Measurements from ENCODE around the gene MARCHF5. TPM values are rescaled to one million over a fixed set of nuclear protein-coding genes. Genes with fewer than 3 reads are reported as not detected.
"Not testable (repeated sequence)": the region's sequence is repeated elsewhere in the genome, so short reads cannot be mapped to it uniquely, and the experiment has no call there.

MARCHF5 gene
- polyA plus RNA-seq, 3 donors = 68.0 to 82.7 (median 68.0) TPM

DNA sequence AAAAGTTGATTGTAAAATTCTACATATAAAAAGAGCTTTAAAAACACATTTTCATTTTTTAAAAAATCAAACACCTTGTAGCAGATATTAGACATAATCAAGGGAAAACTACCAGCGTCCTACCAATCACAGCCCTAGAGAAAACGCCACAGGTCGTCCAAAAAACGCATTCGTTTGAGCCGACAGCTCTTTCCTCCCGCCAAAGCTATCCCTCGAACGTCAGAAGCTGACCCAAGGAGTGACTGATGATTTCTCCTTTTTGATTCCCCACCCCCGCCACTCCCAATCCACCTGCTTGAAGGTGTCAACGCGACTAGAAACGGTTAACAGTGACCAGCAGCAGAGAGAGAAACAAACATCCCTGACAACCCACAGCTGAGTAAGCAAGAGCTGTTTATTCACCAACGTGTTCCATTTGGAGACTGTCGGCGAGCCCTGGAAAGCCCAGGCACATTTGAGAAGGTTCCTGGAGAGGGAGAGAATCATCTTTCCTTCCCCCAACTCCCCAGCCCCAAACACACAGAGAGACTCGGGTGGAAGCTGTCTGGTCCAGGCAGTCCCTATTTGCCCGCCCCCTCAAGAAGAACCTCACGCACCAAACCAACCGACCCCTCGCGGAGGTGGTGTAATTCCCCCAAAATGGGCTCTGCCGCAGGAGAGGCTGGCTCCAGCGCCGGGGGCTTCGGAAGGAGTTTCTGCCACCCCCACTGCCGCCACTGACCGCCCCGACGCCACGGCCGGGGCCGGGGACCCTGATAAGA is 711 bp upstream of the MARCHF5 start:
- DNase-seq (ENCODE audit: extremely low read depth in 1 of 11, low read depth in 9 of 11, low spot score in 4 of 11) = peak in 8 of 11 donors; percentile 26 to 55 (median 38)

DNA sequence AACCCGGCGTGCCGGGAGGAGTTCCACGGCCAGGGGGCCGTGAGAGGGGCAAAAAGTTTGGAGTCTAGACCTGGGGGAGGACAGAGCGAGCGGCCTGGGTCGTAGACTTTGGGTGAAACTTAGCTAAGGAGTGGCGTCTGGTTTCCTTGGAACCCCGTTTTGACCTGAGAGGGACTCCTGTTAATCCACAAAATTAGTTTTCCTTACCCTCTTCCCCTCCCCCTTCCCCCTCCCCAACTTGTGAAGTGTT is 574 bp downstream of the MARCHF5 start:
- DNase-seq (ENCODE audit: extremely low read depth in 1 of 11, low read depth in 9 of 11, low spot score in 4 of 11) = peak in 7 of 11 donors; percentile 2 to 41 (median 13)

DNA sequence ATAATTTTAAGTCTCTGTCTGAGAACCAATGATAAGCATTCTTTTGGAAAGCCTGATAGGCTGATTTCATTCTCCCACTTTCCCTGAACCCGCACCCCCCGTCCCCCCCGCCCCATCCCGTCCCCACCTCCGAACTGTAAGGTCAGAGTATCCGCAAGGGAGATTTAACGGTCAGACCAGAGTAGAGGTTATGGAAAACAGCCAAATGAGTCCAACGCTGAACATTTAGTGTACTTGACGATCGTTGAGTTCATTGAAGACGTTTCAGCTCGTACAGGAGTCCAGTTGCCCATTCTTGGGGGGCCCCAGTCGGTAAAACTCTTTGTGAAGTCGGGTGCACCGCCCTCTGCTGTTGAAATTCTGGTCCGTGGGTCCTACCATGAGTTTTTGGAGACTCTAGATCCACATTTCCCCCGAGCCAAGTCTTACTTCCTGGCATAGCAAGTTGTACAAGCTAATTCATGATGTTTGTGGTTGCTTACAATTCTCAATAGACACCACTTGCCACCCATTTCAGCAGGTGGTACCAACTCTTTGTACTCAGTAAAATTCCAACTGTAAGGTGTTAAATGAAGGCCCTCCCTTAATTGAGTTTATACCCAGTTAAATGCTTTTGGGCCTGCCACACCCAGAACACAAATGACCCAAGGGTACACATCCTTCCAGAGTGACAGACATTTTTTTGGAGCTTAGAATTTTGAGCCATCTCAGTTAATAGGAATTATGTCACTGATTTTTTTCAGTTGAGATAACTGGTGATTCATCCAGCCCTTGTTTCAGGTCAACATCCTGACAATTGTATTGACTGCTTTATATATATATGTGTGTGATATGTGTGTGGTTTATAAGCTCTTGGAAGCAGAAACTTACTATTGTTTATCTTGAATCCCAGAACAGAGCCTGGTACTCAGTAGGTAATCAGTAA is 1.2 kb downstream of the MARCHF5 start:
- DNase-seq (ENCODE audit: extremely low read depth in 1 of 11, low read depth in 9 of 11, low spot score in 4 of 11) = peak in 10 of 11 donors; percentile 20 to 47 (median 40)

DNA sequence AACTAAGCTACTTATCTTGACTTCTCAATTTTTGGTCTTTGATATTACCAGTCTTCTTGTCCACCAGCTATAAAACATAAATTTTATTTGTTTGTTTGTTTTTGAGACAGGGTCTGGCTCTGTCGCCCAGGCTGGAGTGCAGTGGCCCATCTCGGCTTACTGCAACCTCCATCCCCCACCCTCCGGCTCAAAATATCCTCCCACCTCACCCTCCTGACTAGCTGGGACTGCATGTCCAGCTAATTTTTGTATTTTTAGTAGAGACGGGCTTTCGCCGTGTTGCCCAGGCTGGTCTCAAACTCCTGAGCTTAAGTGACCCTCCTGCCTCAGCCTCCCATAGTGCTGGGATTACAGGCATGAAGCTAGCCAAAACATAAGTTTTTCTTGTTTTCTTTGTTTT is 7.5 kb downstream of the MARCHF5 start:
- peak in 1 of 11 donors; percentile 5 for DNase-seq (ENCODE audit: extremely low read depth in 1 of 11, low read depth in 9 of 11, low spot score in 4 of 11)

DNA sequence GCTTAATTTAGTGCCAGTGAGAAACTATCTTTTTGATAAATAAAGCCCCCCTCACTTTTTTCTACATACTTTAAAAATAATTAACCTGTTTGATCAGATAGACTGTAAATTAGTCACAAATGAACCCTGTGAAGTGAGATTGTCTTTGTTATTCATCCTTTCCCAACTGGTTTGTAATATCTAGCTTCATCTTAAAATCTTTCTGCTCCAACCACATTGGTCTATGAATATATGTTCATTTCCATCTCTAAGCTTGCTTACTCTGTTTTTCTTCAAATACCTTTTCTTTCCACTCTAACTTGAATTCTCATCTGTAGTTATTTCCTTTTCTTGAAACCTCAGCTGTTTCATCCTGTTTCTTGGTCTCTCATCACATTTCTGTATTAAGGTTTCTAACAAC is 12.1 kb downstream of the MARCHF5 start:
- DNase-seq (ENCODE audit: extremely low read depth in 1 of 11, low read depth in 9 of 11, low spot score in 4 of 11) = no peak

DNA sequence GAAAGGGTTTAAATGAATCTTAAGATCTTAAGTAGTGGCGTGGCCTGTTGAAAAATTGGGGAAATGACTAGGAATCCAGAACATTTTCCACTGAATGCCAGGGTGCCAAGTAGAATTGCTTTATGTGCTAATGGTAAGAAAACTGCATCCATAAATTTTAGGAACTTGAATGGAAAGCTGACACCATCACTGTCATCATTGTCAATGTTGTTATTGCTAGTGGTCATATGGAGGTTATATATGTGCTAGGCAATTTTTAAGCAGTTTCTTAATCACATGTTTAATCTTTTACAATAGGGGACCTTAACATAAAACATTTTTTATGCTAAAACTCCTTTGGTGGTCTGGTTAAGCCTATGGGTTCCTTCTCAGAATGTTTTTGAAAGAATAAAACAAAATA is 13.1 kb downstream of the MARCHF5 start:
- DNase-seq (ENCODE audit: extremely low read depth in 1 of 11, low read depth in 9 of 11, low spot score in 4 of 11) = no peak

DNA sequence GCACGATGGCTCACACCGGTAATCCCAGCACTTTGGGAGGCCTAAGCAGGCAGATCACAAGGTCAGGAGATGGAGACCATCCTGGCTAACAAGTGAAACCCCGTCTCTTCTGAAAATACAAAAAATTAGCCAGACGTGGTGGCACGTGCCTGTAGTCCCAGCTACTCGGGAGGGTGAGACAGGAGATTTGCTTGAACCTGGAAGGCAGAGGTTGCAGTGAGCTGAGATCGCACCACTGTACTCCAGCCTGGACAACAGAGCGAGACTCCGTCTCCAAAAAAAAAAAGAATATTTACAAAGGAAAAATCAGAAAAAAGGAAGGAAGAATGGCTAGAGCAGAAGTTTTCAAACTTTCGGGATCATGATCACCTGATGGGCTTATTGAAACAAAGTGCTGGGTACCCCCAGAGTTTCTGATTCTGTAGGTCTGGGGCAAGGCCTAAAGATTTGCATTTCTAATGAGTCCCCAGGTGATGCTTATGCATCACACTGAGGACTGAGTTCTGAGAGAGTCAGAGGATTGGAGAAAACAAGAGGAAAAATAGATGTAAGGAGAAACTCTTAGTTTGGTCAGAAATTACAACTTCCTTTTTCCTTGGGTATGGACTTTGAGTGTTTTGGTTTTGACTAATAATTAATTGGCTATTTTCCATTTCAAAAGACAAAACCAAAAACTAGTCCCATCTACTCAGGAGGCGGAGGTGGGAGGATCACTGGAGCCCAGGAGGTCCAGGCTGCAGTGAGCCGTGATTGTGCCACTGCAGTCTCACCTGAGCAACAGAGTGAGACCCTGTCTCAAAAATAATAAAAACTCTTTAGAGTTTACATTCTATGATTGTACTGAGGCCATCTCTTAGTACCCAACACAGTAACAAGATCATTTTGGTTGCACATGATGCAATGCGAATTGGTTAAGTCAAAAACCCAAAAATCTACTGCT is 14.4 kb downstream of the MARCHF5 start:
- no peak for DNase-seq (ENCODE audit: extremely low read depth in 1 of 11, low read depth in 9 of 11, low spot score in 4 of 11)

DNA sequence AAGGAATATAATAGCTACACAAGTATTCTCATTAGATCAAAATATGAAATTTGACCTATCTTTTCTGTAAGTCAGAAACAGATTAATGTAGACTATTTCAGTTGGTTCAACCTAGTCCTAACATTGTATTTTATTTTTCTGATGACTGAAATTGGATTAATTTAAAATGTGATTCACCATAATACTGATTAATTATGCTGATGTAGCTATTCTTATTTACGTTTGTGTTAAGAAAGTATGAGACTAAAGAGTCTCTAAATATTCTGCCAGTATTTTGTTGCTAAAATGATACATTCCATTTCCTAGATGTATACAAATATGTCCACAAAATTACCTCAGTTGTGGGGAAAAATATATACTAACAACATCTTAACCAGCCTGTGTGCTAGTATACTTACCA is 18.3 kb downstream of the MARCHF5 start:
- DNase-seq (ENCODE audit: extremely low read depth in 1 of 11, low read depth in 9 of 11, low spot score in 4 of 11) = no peak

DNA sequence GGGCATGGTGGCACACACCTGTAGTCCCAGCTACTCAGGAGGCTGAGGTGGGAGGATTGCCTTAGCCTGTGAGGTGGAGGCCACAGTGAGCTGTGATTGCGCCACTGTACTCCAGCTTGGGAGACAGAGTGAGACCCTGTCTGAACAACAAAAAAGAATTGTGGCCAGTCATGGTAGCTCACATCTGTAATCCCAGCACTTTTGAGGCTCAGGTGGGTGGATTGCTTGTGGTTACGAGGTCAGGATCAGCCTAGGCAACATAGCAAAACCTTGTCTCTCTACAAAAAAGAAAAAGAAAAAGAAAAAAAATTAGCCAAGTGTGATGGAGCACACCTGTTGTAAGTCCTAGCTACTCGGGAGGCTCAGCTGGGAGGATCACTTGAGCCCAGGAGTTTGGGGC is 22.8 kb downstream of the MARCHF5 start:
- no peak for DNase-seq (ENCODE audit: extremely low read depth in 1 of 11, low read depth in 9 of 11, low spot score in 4 of 11)

DNA sequence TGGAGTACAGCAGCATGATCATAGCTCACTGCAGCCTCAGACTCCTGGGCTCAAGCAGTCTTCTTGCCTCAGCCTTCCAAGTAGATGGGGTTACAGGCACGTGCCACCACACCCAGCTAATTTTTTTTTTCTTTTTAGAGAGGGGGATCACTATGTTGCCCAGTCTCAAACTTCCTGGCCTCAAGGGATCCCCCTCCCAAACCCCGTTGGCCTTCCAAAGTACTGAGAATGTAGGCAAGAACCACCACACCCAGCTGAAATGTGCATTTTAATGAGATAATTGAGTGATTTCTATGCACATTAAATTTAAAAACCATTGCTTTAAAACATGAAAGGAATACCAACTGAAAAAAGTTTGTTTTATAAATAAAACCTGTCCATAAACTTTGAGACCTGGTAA is 25.6 kb downstream of the MARCHF5 start:
- no peak for DNase-seq (ENCODE audit: extremely low read depth in 1 of 11, low read depth in 9 of 11, low spot score in 4 of 11)

DNA sequence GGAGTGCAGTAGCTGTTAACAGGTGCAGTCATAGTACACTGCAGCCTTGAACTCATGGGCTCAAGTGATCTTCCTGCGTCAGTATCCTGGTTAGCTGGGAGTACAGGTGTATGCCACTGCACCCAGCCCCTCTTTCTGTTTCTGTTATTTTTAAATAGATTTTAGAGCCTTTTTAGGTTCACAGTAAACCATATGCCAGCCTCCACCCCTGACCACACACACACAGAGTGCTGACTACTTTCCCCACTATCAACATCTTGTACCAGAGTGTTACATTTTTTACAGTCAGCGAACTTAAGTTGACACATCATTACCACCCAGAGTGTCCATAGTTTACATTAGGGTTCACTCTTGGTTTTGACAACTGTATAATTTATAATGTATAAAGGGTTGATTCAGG is 32.1 kb downstream of the MARCHF5 start:
- DNase-seq (ENCODE audit: extremely low read depth in 1 of 11, low read depth in 9 of 11, low spot score in 4 of 11) = no peak

DNA sequence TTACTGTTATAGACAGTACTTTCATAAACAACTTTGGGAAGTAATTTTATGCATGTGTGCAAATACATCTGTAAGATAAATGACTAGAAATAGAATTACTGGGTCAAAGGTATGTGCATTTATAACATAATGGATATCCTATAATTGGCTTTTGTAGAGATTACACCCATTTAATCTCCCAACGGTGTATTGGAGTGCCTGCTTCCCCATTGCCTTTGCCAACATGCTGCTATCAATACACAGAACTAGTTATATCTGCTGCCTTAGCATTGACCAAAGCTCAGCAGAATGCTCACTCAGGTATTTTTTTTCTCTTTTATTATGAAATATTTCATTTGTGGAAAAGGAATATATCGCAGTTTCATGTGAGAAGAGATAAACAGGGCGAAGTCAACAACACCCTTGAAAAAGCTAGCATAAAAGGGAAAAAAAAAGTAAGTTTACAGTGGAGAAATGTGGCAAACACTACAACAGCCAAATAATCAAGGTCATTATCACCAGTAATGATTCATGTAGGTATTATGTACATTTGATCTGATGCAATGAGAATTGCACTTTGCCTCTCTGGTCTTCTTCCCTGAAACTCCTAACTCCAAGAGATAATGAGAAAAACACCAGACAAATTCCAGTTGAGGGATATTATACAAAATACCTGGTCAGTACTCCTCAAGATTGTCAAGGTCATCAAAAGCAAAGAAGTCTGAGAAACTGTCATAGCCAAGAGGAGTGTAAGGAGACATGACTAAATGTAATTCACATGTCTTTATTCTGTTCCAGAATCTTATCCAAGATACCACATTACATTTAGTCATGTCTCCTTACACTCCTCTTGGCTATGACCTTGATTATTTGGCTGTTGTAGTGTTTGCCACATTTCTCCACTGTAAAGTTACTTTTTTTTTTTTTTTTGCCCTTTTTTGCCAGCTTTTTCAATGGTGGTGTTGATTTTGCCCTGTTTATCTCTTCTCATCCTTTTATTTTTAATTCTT is 36.8 kb downstream of the MARCHF5 start:
- no peak for DNase-seq (ENCODE audit: extremely low read depth in 1 of 11, low read depth in 9 of 11, low spot score in 4 of 11)

DNA sequence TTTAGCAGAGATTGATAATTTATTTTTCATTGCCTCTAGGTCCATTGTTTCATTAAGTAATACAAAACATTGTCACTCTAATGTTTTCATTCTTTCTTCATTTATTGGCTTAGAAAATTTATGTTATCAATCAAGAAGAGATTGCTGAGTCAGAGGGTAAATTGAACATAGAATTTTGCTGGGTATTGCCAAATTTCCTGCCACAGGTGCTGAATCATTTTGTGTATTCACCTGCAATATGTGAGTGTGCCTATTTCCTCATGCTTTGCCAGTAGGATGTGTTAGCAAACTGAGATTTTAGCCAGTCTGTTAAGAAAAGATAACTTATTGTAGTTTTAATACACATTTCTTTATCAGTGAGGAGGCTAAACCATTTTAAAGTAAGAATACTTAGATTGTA is 38.0 kb downstream of the MARCHF5 start:
- DNase-seq (ENCODE audit: extremely low read depth in 1 of 11, low read depth in 9 of 11, low spot score in 4 of 11) = no peak

DNA sequence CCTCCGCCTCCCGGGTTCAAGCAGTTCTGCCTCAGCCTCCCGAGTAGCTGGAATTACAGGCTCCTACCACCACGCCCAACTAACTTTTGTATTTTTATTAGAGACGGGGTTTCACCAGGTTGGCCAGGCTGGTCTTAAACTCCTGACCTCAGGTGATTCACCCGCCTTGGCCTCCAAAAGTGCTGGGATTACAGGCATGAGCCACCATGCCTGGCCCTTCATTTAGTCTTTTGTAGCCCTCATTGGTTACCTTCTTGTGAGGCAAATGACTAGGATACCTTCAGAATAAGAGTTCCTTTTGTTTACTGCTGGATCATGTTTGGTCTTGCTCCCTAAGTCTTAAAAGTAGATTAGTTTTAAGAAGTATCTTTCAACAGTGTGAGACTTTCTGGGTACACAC is 39.0 kb downstream of the MARCHF5 start:
- not testable (repeated sequence) for DNase-seq (ENCODE audit: extremely low read depth in 1 of 11, low read depth in 9 of 11, low spot score in 4 of 11)

DNA sequence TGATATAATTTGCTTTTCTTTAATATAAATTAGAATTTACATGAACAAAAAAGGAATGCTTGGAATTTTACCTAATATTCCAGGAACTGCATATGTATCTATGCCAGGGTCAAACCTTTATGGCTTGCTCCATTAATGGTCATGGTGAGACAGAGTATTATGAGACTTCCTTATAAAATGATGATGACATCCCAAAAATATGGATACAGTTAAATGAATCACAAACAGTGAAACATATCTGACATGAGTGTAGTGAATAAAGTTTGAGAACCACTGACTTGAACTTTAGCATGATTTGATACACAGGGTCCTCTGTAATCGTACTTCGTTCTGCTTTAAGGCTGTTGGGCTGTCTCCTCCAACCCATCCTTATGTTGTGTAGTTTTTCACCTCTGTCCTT is 51.8 kb downstream of the MARCHF5 start:
- no peak for DNase-seq (ENCODE audit: extremely low read depth in 1 of 11, low read depth in 9 of 11, low spot score in 4 of 11)

DNA sequence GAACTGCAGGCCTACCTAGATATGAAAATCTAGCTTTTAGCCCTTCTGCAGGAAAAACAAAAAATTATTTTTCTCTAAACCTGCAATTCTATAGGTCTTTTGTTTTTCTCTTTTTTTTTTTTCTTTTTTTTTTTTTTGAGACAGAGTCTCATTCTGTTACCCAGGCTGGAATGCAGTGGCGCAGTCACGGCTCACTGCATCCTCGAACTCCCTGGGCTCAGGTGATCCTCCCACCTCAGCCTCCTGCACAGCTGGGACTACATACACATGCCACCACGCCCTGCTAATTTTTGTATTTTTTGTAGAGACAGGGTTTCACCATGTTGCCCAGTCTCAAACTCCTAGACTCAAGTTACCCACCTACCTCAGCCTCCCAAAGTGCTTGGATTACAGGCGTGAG is 54.6 kb downstream of the MARCHF5 start:
- peak in 1 of 11 donors; percentile 6 for DNase-seq (ENCODE audit: extremely low read depth in 1 of 11, low read depth in 9 of 11, low spot score in 4 of 11)

DNA sequence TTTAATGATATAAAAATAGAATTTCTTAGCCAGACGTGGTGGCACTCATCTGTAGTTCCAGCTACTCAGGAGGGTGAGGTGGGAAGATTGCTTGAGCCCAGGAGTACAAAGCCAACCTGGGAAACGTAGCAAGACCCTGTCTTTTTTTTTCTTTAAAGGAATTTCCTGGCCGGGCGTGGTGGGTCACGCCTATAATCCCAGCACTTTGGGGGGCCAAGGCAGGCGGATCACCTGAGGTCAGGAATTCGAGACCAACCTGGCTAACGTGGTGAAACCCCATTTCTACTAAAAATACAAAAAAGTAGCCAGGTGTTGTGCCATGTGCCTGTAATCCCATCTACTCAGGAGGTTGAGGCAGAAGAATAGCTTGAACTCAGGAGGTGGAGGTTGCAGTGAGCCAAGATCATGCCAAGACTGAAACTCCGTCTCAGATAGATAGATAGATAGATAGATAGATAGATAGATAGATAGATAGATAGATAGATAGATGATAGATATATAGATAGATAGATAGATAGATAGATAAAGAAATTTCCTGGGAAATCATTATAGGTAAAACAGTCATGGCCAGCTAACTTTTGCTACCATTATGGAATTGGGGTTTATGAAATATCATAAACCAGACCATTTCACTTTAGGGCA is 56.2 kb downstream of the MARCHF5 start:
- DNase-seq (ENCODE audit: extremely low read depth in 1 of 11, low read depth in 9 of 11, low spot score in 4 of 11) = not testable (repeated sequence)

DNA sequence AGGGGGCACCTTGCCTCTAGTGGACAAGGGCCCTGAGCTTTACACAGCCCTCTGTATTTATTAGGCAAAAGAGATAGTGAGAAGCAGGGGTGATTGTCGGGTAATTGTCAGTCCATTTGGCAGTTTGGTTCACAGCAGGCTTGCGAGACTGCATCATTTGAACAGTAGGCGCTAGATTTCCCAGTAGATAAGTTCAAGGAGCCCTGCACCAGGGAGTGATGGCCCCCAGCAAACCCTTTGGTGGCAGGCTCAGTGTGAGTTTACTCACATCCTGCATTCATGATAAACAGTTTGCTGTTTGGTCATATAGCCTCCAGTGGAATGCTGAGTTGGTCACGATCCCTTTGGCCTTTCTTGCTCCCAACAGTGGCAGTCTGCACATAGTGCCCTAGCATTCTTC is 59.4 kb downstream of the MARCHF5 start:
- no peak for DNase-seq (ENCODE audit: extremely low read depth in 1 of 11, low read depth in 9 of 11, low spot score in 4 of 11)

Measured in renal cortex interstitium (tissue), 11 donors.